Nephron progenitor cell (in vitro differentiated cells): ENCODE results near the gene MSANTD2.

Experiments
- DNase-seq: peaks from one replicate; pipeline ENCODE4 v3.0.0; 2021
- H3K27ac Mint-ChIP-seq: 2 replicates; pipeline ENCODE4 v1.8.0; 2021; ENCODE audit warnings: mild to moderate bottlenecking, moderate library complexity, mixed read lengths
- H3K27me3 Mint-ChIP-seq: 2 replicates; pipeline ENCODE4 v1.8.0; 2021; ENCODE audit warnings: mild to moderate bottlenecking, low read depth, mixed read lengths; ENCODE audit not compliant: poor library complexity
- H3K36me3 Mint-ChIP-seq: 2 replicates; pipeline ENCODE4 v1.8.0; 2021; ENCODE audit warnings: low read depth, mixed read lengths
- H3K4me1 Mint-ChIP-seq: 2 replicates; pipeline ENCODE4 v1.8.0; 2021; ENCODE audit warnings: mixed read lengths
- H3K4me3 Mint-ChIP-seq: 2 replicates; pipeline ENCODE4 v1.8.0; 2021; ENCODE audit warnings: mild to moderate bottlenecking, moderate library complexity, mixed read lengths
- H3K9me3 Mint-ChIP-seq: 2 replicates; pipeline ENCODE4 v1.8.0; 2021; ENCODE audit warnings: mild to moderate bottlenecking, moderate library complexity, mixed read lengths
- CTCF ChIP-seq: fragments of 200-600 bp; sonication (generic); IDR thresholded peaks from 2 replicates; pipeline ENCODE4 v1.5.0; 2021; ENCODE audit warnings: antibody characterized with exemption

The MSANTD2 gene

GRCh38 chr11:124760806-124761205 lies 39.4 kb downstream of the MSANTD2 start:
- peaks cover 75% of the 10 kb centered on the region for H3K27me3 Mint-ChIP-seq
- no peaks in the 10 kb centered on the region for H3K9me3 Mint-ChIP-seq
- H3K27ac Mint-ChIP-seq: no peak overlapping the region
- no peak for TF ChIP-seq CTCF
- no peak for DNase-seq
- peaks cover 48% of the 10 kb centered on the region for H3K4me1 Mint-ChIP-seq
- peaks cover 8% of the 10 kb centered on the region for H3K36me3 Mint-ChIP-seq
- no peak overlapping the region for H3K4me3 Mint-ChIP-seq

- H3K36me3 Mint-ChIP-seq: peaks cover 3% of the 10 kb centered on the region
- no peak for TF ChIP-seq CTCF
- no peak for DNase-seq
- H3K9me3 Mint-ChIP-seq: no peaks in the 10 kb centered on the region
- H3K27ac Mint-ChIP-seq: no peak overlapping the region
- peaks cover 48% of the 10 kb centered on the region for H3K4me1 Mint-ChIP-seq
- peak overlapping the region; percentile 52 for H3K4me3 Mint-ChIP-seq
- peaks cover 80% of the 10 kb centered on the region for H3K27me3 Mint-ChIP-seq
These were observed 40.0 kb downstream of the MSANTD2 start for GRCh38 chr11:124760205-124760652.

GRCh38 chr11:124759266-124760204 lies 40.7 kb downstream of the MSANTD2 start:
- Mint-ChIP-seq H3K27me3 (peaks cover 87% of the 10 kb centered on the region), H3K9me3 (no peaks in the 10 kb centered on the region), H3K4me3 (peak overlapping the region; percentile 52), H3K36me3 (no peaks in the 10 kb centered on the region), H3K4me1 (peaks cover 51% of the 10 kb centered on the region), H3K27ac (no peak overlapping the region)
- no peak for DNase-seq
- no peak for TF ChIP-seq CTCF

GRCh38 chr11:124758355-124759265 lies 41.6 kb downstream of the MSANTD2 start:
- Mint-ChIP-seq H3K27ac (no peak overlapping the region), H3K4me1 (peaks cover 51% of the 10 kb centered on the region), H3K27me3 (peaks cover 97% of the 10 kb centered on the region), H3K9me3 (no peaks in the 10 kb centered on the region), H3K4me3 (peak overlapping the region; percentile 83), H3K36me3 (no peaks in the 10 kb centered on the region)
- peak; percentile 73 for TF ChIP-seq CTCF
- DNase-seq: peak; percentile 84

GRCh38 chr11:124757320-124757719 lies 42.9 kb downstream of the MSANTD2 start:
- Mint-ChIP-seq H3K4me3 (no peak overlapping the region), H3K27ac (no peak overlapping the region), H3K4me1 (peaks cover 51% of the 10 kb centered on the region), H3K27me3 (peaks cover 99% of the 10 kb centered on the region), H3K9me3 (no peaks in the 10 kb centered on the region), H3K36me3 (no peaks in the 10 kb centered on the region)
- DNase-seq: no peak
- no peak for TF ChIP-seq CTCF
